Suppressor macrophage treated with lipopolysaccharide for 4 hours (primary cell): ENCODE measurements around the gene PCYT1B.
A peak's percentile ranks its signal among the peaks of the same experiment; 100 is the strongest.

ENCODE experiments used
- DNase-seq: peaks from one replicate; pipeline ENCODE4 v3.0.0-alpha.2; 2020

Gene PCYT1B

DNA sequence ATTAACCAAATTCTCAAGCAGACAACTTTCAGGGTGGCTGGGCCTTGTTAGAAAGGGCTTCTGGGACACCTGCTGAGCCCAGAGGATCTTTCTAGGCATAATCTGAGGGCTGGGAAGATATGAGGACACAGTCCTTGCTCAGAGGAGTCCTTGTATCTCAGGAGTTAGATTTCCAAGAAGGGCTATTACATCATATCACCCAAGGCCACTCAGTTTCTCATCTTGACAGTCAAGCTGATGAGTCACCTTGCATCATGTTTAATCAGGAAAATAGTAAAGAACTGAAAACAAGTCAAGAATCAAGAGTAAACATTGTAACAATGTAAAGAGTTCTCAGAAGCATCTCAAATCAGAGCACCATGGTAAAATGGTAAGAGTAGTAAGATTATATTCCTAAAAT lies 4.0 kb downstream of the PCYT1B start:
- DNase-seq, result peak; percentile 10

DNA sequence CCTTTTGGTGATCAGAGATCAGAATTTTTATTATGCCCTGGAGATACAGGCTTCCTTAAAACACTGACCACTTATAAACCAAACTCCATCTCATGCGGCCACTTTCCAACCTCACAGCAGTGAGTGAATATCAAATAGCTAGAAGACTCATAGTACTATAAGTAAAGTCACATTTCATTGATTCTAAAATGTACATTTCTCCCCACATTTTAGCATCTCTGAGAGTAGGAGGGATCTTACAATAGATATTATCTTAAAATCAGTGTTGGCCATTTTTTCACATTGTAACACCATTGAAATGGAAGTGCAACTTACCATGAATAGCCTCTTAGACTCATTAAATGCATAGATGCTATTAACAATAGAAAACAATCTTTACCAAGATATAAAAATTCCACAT lies 17.4 kb downstream of the PCYT1B start:
- DNase-seq, result no peak

DNA sequence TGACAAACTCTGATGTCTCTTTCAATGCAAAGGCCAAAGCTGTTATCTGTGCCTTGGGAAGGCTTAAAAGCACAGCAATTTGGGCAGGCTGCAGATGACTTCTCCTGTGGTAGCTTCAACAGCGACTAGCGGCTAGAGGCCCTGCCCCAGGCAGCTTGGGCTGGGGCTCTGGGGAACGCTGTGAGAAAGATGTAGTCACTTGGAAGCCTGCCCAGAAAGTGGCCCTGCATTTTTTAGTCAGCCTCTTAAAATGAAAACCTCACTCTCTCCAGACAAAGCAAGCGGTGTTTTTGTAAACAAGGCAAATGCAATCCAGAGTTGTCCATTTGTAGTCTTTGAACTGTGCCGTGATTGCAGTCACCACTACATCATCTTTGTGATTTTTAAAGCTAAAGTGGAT lies 27.5 kb downstream of the PCYT1B start:
- DNase-seq, result no peak

DNA sequence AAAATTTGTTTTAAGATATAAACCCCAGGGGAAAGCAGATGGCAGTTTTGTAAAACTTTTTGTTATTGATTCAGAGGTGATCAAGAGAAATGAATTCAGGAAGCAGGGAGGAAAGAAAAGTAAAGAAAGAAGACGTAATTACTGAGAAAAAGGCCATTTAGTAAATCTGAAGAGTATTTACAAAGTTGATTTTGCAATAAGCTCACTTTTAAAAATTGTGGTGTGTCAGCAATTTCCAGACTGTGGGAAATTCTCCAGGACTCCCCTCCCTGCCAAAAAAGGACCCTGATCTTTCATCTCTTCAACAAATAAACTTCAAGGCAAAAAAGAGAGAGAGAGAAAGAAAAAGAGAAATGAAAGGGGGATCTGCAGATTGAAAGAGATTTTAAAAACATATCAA lies 36.6 kb downstream of the PCYT1B start:
- no peak for DNase-seq

DNA sequence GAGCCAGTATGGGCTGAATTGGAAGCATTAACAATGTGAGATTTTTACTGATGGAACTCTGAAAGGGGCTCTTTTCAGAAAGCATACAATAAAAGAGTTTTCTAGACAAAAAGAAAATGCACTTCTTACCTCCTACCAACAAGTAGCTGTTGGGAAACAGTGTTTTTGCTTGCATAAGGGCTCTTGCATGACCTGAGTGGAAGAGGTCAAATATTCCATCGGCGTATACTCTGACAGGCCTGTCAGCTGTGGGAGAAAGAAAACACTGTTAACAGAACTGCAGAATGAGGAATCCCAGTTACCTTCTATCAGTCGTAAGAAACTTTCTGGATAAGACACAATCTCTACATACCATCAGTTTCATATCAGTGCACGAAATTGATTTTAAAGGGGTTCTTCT lies 39.5 kb downstream of the PCYT1B start:
- DNase-seq, result peak; percentile 19

DNA sequence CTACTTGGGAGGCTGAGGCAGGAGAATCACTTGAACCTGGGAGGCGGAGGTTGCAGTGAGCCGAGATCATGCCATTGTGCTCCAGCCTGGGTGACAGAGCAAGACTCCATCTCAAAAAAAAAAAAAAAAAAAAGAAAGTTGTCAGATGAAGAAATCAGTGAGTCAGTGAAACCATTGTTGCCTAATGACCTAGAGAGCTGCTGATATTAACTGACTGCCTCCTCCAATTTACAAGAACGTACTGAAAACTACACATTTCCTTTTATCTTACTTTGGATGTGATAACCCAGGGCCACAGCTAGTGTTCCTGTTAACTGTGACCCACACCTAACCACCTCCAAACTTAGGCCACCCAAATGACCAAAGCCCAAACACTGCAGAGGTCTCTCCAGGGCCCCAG lies 41.2 kb downstream of the PCYT1B start:
- DNase-seq, result peak; percentile 37

DNA sequence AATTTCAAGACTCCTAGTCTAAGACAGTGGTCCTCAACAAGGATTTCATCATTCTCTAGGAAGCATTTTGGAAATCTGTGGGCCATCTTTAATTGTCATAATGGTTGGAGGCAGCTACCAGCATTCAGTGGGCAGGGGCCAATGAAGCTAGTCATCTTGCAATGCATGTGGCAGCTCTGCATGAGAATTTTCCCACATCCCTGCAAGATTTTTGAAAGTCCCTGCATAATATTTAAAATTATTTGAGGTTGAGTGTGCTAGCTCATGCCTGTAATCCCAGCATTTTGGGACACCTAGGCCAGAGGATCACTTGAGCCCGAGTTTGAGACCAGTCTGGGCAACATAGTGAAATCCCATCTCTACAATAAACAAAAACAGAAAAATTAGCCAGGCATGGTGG lies 44.0 kb downstream of the PCYT1B start:
- DNase-seq, result no peak

DNA sequence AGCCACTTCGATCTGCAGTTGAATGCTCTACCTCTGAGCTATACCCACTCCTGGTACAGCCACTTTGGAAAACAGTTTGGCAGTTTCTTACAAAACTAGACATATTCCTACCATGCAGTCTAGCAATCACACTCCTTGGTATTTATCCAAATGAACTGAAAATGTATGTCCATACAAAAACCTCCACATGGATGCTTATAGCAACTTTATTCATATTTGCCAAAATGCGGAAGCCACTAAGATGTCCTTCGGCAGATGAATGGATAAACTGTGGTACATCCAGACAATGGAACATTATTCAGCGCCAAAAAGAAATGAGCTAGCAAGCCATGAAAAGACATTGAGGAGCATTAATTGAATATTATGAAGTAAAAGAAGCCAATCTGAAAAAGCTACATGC lies 45.3 kb downstream of the PCYT1B start:
- DNase-seq, result no peak

DNA sequence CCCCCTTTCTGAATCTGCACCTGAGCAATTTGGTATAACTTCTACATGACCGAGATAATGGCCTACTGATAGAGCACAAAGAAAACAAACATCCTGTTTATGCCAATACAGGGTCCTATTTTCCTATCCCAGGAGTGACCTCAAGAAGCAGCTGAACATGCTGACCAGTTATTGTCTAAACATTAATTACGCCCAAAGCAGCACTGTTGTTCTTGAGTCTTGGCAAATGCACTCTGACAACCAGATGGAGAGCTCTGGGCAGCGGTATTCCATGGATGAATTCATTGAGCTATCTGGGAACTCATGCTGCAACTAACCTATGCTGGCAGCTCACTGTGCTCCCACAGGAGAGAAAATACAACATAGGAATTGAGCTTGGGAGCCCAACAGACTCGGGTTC lies 52.6 kb downstream of the PCYT1B start:
- DNase-seq, result no peak

DNA sequence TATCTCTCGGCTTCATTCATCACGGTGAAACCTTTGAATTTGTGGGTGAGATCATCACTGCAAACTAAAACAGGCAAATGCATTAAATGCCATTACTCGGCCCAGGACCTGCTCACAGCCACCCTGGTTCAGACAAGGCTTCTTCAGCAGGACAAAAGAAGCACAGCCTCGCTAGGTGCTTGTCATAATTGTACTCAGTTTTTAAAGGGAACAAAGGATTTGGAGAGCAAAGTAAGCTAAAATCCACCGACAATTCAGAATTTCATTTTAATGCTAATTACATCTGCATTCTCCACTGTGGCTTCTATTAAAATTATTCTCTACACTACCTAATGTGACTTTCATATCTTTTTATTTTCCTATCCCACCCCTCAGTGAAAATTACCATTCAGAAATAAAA lies 57.0 kb downstream of the PCYT1B start:
- DNase-seq, result no peak

DNA sequence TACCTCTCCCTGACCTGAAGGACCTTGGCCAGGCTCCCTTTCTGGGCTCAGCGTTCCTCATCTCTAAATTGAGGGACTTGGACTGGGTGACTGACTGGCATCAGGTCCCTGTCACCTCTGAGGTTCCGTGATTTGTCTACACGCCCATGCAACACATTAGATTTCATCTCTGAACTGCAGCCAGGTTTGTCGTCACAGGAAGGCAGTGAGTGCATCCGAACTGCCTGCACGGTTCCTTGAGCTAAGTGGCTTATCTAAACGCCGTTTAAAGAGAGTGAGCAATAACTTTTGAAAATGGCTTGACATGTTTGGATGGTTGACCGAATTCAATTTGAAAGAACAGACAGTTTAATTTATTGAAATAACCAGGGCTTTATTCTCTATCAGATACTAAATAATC lies 70.1 kb downstream of the PCYT1B start:
- DNase-seq, result no peak

DNA sequence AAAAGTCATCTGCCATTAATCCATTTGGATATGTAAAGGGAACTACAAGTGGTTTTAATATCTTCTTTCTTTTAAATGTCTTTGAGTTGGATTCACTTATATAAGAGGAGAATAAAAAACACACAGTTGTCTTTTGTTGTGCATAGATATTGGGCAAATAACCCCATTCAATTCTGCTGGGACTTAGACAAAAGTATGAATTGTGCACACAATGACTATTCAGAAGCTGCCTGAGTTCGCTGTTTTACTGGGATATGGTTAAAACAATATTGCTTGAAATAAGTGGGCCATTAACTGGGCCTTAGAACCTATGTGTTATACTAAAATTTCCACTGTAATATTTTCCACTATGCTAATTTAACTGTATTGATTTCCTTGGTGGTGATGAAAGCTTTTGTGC lies 71.7 kb downstream of the PCYT1B start:
- DNase-seq, result no peak

DNA sequence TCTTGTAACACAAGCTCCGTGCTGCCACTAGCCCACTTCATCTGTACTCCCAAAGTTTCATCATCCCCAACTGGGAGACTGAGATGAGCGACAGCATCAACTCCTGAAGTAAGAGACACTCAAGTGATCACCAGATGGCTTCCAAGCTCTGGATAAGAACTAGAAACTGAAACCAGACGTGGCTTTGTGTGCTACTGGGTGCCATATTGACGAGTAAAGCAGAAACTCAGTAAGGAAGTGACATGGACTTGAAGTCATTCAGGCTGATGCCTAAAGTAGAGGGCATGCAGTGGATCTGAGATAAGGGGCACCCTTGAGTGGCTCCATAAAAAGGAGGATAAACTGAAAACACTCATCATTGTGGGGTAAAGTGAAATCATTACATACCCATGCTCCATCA lies 72.4 kb downstream of the PCYT1B start:
- peak; percentile 24 for DNase-seq

DNA sequence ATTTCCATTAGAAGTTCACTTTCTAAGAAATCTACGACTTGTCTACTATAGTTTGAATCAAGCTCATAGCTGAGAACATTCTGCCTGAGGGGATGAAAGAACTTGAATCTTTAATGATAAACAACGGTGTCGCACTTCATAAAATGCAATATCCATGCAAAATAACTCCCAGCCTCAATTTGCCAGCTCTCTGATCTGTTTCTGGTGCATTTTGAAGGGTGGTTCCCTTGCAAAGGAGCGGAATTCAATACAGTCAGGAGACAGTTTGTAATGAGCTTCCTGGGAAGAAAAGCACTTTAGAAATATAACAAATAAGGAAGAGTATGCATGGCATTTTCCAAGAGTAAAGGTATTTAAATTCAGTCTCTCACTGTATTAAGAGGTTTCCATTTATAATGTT lies 80.0 kb downstream of the PCYT1B start:
- DNase-seq, result no peak

DNA sequence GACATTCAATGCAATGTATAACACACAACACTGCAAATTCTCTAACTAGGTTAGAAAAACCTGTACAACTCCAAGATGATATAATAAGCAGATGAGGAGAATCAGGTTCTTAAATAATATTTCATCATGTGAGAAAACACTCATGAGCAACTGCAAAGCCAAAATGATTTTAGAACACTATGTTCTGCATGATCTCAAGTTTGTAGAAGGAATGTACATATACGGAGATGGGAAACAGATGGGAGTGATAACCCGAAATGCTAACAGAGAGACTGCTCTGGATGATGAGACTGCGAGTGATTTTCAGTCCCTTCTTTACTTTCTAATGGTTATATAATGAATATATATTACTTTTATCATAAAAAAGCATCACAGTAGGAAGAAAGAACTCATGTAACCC lies 80.9 kb downstream of the PCYT1B start:
- no peak for DNase-seq

DNA sequence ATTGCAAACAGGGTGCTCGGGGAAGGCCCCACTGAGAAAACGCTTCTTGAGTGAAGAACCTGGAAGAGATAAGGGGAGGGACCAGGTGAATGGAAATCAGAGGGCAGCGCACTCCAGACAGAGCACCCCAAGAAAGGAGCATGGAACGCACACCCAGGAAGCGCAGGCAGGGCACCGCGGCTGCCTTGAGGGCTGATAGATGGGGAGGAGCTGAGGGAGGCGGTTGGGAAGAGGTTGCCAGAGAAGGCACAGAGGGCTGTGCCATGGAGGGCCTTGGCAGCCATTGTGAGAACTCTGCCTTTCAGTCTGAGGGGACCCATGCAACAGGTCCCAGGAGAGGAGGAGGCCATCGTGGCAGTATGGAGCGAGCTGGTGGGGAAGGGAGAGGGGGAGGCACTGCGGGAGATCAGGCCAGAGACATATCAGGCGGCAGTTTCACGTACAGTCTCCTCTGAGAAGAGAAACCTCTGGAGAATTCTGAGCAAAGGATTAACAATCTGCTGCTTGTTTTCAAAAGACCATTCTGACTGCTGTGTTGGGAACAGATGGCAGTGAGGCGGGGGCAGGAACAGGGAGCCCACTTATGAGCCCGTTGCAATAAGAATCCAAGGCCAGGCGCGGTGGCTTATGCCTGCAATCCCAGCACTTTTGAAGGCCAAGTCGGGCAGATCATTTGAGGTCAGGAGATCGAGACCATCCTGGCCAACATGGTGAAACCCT lies 83.7 kb downstream of the PCYT1B start:
- no peak for DNase-seq

DNA sequence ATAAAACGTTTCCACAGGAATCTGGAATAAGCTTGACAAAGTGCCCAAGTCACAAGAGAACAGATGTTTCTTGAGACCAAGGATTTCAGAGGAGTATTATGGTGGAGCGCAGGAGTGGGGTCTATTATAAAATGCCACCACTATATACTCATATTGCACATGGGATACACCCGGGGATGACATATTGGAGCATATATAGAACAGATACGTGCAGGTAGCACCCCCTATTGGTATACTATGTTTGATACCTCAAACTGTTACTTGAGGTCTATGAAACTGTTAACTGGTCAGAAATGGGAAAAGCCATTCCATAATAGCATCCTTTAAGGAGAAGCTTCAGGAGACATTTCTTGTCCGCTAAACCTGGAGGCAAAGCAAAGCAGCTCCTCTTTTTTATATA lies 86.0 kb downstream of the PCYT1B start:
- DNase-seq, result peak; percentile 6

DNA sequence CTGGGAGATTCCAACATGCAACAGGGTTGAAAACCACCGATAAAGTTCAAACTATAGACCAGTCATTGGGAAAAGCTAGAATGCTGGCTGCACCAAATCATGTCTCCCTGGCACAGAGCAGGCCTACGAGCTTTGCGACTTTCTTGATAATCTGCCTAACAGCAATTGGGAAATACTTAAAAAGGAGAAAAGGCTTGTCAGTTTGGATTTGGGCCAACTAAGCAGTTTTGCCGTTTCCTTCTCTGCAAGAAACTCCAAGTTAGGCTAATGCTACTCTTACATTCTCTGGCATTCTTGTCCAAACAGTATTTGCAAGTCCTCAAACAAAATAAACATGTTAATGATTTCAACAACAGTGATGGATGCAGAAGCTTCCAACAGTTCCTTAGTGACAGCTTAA lies 94.1 kb downstream of the PCYT1B start:
- DNase-seq, result no peak

DNA sequence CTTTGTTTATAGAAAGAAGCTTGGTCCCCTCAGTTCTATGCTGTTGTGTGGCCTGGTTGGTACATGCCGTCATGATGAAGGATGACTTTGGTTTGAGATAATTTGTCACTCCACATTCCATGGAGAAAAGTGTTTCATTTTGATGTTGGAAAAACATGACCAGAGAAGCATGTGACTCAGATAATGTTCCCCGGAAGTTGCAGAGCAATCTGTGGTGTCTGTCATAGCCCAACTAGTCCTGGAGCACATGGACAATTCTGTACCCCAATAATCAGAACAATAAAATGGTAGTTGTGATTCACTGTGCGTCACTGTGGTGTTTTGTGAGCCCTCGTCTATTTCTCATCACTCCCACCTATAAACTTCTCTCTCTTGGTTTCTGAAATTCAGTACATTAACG lies 97.0 kb downstream of the PCYT1B start:
- DNase-seq, result no peak

DNA sequence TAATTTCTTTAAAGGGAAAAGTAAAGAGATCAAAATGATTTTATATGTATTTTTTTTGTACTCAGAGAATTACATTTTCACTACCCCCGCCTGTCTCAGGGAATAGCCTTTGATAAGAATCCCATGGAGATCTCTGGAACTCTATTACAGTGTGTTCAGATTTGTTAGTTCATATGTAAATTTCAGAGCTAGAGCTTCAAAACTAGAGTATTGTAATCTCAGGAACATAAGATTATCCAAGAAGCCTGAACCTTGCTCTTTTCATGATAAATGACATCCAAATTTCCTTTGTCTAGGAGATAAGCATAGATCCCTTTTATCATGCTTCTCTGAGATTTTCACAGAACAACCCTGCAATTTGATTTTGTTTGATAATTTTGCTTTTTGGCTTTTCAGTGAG lies 99.2 kb downstream of the PCYT1B start:
- DNase-seq, result no peak

DNA sequence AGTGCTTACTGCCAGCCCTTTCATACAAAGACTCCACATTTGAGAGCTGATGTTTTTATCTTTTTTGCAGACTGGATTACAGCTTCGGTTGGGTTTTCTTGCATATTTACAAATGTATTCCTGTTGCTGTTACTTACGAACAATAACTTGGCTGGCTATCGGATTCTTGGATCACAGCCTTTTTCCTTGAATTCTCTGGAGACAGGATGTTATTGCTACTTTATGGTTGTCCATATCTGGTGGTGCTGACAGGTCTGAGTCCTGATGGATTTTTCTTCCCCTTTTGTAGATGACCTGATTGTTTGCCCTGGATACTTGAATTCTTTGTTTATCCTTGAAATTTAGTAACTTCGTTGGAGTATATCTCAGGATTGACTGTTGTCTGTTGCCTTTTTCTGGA lies 104.4 kb downstream of the PCYT1B start:
- DNase-seq, result no peak

DNA sequence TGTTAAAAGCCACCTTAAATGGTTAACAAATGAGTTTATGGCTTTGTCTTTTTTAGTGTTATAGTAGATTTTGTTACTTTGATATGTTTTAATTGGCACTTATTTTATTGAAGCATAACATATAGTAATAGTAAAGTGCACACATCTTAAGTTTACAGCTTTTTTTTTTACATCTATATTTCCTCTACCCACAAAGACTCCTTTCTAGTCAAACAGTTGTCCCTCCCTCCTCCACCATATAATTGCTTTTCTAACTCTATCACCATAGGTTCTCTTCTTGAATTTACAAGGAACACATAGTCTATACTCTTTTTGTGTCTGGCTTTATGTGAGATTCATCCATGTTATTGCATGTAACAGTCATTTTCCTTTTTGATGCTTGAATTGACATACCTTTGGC lies 110.6 kb downstream of the PCYT1B start:
- no peak for DNase-seq

DNA sequence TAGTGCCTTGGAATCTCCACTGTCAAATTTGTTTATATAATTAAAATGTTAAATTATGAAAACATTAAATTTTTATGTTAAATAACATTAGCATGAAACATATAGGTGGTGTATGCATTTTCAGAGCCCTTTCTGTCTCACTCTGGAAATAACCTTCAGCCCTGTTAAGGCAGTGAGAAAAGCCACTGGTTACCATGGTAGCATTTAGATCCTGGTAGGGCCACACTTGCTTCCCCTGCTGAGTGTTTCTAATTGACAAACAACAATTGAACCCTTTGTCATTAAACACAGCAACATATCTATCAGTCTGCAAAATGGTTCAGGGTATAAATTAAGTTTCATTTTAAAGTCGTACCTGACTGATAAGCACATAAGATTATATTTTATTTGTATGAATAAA lies 118.5 kb downstream of the PCYT1B start:
- DNase-seq, result no peak

DNA sequence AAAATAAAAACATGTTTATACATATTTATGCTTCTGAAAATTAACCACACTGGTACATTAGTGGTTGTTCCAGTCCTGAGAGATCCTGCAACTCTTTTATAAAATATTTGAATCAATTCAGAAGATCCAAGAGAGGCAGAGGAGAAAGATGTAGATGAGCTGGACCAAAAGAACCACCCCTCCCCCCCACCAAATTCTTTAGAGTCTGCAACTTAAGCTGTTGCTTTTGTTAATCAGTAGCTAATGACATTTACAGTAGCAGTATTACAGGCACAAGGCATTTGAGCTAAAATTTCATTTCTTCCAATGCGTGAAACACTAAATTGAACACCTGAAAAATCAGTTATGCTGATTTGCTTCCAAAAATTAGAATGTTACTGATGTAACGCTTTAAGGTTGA lies 120.5 kb downstream of the PCYT1B start:
- no peak for DNase-seq

DNA sequence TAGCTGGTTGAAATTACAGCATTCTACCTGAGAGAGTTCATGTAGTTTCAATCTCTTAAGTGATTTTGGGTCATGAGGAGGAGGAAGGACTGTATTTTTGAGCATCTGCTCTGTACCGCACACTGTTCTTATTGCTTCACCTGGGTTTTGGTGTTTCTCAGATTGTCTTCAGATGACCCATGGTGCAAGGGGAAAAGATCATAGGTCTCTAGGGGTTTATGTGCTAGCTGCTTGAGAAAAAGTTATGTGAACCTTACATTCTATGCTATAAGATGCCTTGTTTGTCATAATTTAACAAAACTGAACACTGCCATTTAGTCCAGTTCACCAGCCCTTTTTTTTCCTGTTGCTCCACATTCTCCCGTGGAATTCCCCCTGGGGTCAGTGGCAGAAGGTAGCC lies 121.7 kb downstream of the PCYT1B start:
- no peak for DNase-seq

DNA sequence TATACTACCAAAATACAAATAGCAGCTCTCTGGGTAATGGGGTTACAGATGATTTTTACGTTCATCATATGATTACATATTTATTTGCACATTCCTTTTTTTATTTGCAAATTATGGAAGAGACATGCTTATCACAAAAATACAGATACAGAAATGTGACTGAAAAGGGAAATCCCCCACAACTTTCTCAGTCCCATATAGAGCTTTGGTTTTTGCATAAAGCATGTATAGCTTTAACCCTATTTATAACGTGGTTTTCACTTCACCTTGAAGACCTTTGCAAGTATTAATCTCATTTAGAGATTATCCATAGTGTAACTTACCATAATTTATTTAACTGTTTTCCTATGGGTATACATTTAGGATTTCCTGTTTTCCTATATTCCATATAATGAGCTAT lies 126.7 kb downstream of the PCYT1B start:
- DNase-seq, result no peak
